ENCODE results near the gene MPP3.

MPP3 gene

DNA sequence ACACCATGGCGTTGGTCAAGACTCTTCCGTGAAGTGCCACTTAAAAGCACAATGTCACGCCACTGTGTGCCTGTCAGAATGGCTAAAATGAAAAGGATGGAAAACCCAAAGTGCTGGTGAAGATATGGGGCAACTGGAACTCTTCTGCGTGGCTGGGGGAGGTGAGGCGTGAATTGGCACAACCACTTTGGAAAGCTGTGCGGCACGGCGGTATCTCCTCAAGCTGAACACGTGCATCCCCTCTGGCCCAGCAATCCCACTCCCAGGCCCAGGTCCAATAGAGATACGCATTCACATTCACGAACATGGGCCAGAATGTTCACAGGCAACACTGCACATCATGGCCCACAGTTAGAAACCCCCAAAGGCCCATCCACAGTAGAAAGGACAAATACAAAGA is 63.1 kb downstream of the MPP3 start:
- no peak for DNase-seq

DNA sequence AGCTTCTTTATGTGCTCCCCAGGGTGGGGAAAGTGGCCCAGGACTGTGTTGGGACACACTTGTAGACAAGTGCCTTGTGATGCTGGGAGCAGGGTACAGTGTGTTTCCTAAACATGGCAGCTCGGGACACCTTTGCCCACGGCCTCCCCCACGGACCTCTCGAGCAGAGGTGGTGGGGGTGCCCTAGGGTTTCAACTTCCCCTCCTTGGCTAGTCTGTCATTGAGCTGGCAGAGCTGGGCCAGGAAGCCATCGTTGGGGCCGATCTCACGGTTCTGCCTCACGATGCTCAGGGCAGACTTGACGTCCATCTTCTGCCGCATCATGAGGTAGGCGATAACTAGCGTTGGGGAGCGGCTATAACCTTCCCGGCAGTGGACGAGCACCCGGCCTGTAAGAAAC is 63.5 kb downstream of the MPP3 start:
- no peak for DNase-seq

DNA sequence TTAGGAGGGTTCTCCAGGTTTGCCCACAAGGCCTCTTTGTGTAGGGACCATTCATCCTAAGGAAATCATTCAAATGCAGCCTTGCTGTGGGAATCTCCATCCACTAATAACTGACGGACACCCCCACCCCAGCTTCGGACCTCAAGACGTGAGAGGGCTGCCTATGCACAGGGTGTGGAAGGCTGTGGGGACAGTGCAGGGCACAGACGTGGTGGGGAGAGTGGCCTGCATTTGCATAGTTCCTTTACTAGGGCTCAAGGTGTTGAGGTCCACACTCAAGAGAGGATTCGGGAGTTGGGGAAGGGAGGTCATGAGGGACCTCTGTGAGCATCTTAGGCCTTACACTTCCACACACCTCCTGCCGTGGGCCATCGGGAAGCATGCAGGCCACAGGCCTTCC is 64.0 kb downstream of the MPP3 start:
- DNase-seq, result no peak

- DNase-seq, result no peak
These were observed 64.6 kb downstream of the MPP3 start for GRCh38 chr17:43768382-43768781.

- no peak for DNase-seq
These were observed 65.3 kb downstream of the MPP3 start for GRCh38 chr17:43767713-43768059.

- DNase-seq, result no peak
These were observed 65.8 kb downstream of the MPP3 start for GRCh38 chr17:43767053-43767712.

DNA sequence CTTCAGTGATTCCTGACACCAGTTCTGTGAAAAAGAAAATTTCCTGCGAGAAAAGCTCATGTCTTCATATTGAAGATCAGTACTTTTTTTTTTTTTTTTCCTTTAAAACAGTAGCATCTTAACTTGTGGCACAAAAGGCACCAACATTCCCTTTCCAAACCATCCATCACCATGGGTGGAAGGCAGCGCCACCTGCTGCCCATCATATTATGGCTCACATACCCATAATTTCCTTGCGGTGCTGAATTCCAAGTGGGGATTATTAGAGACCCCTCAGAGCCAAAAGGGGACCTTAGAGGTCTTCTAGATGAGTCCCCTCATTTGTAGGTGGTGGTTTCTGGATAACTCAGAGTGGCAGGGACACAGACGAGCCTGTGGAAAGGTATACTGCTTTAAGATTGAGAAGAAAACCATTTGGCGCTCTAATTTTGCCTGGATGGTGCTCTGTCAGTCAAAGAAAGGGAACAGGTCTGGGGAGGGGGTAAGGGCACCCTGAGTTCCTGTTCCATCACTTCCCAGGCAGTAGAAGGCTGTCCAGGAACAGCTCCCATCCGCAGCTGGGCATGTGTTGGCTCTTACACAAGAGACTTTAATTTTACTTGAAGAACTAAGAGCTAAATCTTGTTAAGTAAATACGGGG is 66.4 kb downstream of the MPP3 start:
- peak; percentile 61 to 62 for DNase-seq

GRCh38 chr17:43760254-43760852 is 72.6 kb downstream of the MPP3 start:
- peak; percentile 95 for DNase-seq

GRCh38 chr17:43759836-43760235 is 73.1 kb downstream of the MPP3 start:
- no peak for DNase-seq

DNA sequence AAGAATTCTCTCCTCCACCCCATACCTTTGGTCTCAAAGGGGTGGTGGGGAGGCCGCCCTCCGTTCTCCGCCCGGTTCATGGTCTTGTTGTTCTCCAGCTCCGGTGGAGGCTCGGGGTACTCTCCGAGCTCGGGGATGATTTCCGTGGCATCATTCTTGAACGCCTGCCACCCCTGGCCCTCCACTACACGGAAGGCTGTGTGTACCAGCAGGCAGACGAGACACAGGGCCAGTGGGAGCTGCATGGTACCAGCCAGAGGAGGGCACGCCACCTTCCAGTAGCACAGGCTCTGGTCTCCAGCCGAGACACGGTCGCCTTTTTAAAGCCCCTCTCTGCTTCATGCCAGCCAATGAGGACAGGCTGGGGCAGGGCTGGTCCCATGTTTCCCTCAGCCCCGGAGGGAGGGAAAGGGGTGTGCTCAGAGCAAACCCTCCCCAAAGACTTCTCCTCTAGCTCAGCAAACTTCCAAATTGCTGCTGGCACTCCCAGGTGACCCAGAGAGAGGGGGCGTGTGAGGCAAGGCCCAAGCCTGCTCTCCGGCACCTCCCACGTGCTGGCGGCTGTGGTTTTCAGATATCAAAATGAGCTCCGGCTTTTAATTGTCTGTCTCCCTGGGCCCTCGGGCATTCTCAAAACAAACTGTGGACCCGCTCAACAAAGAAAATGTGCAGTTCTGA is 74.3 kb downstream of the MPP3 start, which contains the start of gene SOST:
Gene SOST (minus strand): TSS at position 295 of the 678 bp plus-strand sequence. CDS start 50 bp downstream, at position 245.
- DNase-seq, result no peak

GRCh38 chr17:43758086-43758485 is 74.9 kb downstream of the MPP3 start:
- DNase-seq, result no peak

- DNase-seq, result no peak
These were observed 75.7 kb downstream of the MPP3 start for GRCh38 chr17:43757171-43757660.

- DNase-seq, result no peak
These were observed 76.7 kb downstream of the MPP3 start for GRCh38 chr17:43756201-43756600.

- peak in 1 of 2 experiments; percentile 50 for DNase-seq
These were observed 77.5 kb downstream of the MPP3 start for GRCh38 chr17:43755389-43755875.

DNA sequence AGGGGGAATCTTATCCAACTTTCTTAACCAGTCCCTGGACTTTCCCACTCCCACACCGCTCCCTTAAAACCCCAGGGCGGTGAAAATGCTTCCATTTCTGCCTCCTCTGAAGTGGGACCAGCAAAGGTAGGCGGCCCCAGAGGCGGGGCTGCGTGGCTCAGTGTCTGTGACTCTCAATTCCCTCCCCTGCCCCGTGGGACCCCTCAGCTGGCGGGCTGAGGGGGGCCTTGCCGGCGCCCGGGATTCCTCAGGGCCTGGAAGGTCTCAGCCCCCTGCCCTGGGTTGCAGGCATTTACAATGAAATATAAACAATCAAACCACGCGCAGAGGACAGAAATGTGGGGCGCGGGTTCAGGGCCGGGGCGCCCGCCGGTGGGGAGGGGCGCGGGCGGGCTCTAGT is 78.0 kb downstream of the MPP3 start:
- DNase-seq, result no peak

- DNase-seq, result no peak
These were observed 79.3 kb downstream of the MPP3 start for GRCh38 chr17:43753493-43754129.

All from activated T-cell treated with anti-CD3 and anti-CD28 coated beads, Interleukin-2, amount 50 U/mL, for 48 hours (primary cell).